Endodermal cell (in vitro differentiated cells): ENCODE results near the gene IFT57. TPM values are rescaled to one million over a fixed set of nuclear protein-coding genes. Genes with fewer than 3 reads are reported as not detected.

Experiments
- DNase-seq: peaks from one replicate; pipeline ENCODE4 v3.0.0-alpha.2; 2017
- H3K27ac ChIP-seq: 2 replicates; pipeline ENCODE4 v1.5.1; 2013; ENCODE audit warnings: mild to moderate bottlenecking, low read depth, low read length, moderate library complexity
- H3K27me3 ChIP-seq: 2 replicates; pipeline ENCODE4 v1.6.1; 2013; ENCODE audit warnings: mild to moderate bottlenecking, low read length, moderate library complexity; ENCODE audit not compliant: insufficient read depth, control insufficient read depth, poor library complexity, severe bottlenecking
- H3K36me3 ChIP-seq: 2 replicates; pipeline ENCODE4 v1.7.0; 2013; ENCODE audit warnings: mild to moderate bottlenecking, low read length, moderate library complexity; ENCODE audit not compliant: control insufficient read depth, insufficient read depth
- H3K4me1 ChIP-seq: one replicate; pipeline ENCODE4 v1.7.0; 2013; ENCODE audit warnings: low read length; ENCODE audit not compliant: control insufficient read depth, insufficient read depth
- H3K4me3 ChIP-seq: 2 replicates; pipeline ENCODE4 v1.5.1; 2013; ENCODE audit warnings: mild to moderate bottlenecking, low read length, moderate library complexity
- H3K9ac ChIP-seq: 2 replicates; pipeline ENCODE4 v1.6.1; 2013; ENCODE audit warnings: mild to moderate bottlenecking, low read length, moderate library complexity; ENCODE audit not compliant: poor library complexity, severe bottlenecking; ENCODE audit errors: extremely low read depth
- H3K9me3 ChIP-seq: 2 replicates; pipeline ENCODE4 v1.6.1; 2013; ENCODE audit warnings: mild to moderate bottlenecking, low read length, moderate library complexity; ENCODE audit not compliant: control insufficient read depth
- H3K27ac Mint-ChIP-seq: 2 replicates; pipeline ENCODE4 v1.8.0; 2020; ENCODE audit warnings: mixed read lengths
- H3K27me3 Mint-ChIP-seq: 2 replicates; pipeline ENCODE4 v1.8.0; 2021; ENCODE audit warnings: mild to moderate bottlenecking, mixed read lengths; ENCODE audit not compliant: insufficient read depth
- H3K36me3 Mint-ChIP-seq: 2 replicates; pipeline ENCODE4 v1.8.0; 2020; ENCODE audit warnings: low read depth, mixed read lengths
- H3K4me1 Mint-ChIP-seq: 2 replicates; pipeline ENCODE4 v1.8.0; 2020; ENCODE audit warnings: mixed read lengths
- H3K4me3 Mint-ChIP-seq: 2 replicates; pipeline ENCODE4 v1.8.0; 2020; ENCODE audit warnings: mild to moderate bottlenecking, moderate library complexity, mixed read lengths
- H3K9me3 Mint-ChIP-seq: 2 replicates; pipeline ENCODE4 v1.8.0; 2020; ENCODE audit warnings: mild to moderate bottlenecking, mixed read lengths
- CTCF ChIP-seq: fragments of 200-600 bp; sonication (generic); conservative IDR thresholded peaks from 2 replicates; pipeline ENCODE4 v1.5.0; 2021; ENCODE audit warnings: antibody characterized with exemption, mild to moderate bottlenecking
- WGBS, 2 experiments: methylation state at CpG; one replicate each; pipeline versions ENCODE4 v1.1.5 to v1.1.7; 2013; ENCODE audit warnings: missing lambda C conversion rate in 2 of 2, mixed read lengths in 1 of 2; ENCODE audit not compliant: insufficient coverage in 1 of 2, insufficient read length in 1 of 2; 5-methylcytosine and 5-hydroxymethylcytosine counted together
- total RNA-seq, 2 donors: library from RNA; stranded (reverse); fragmentation: NEBNext Ultra II Directional in 1 of 2; extraction: Animal tissue kit (Norgen Biotek cat#: 25700) in 1 of 2; gene quantifications; 2 replicates in 1 of 2; 3 replicates in 1 of 2; pipeline ENCODE4 v1.2.1, GENCODE V29; 2021

IFT57 gene
- total RNA-seq, 2 donors from 2014 or later: 45.5 to 60.5 TPM

- no peaks in the 10 kb centered on the region for H3K36me3 ChIP-seq
- Mint-ChIP-seq H3K27ac (no peak overlapping the region), H3K27me3 (no peaks in the 10 kb centered on the region), H3K9me3 (no peaks in the 10 kb centered on the region), H3K36me3 (no peaks in the 10 kb centered on the region), H3K4me1 (peaks cover 13% of the 10 kb centered on the region), H3K4me3 (no peak overlapping the region)
- H3K9ac ChIP-seq: no peak overlapping the region
- no peak for DNase-seq
- no peak for TF ChIP-seq CTCF
- peaks cover 4% of the 10 kb centered on the region for H3K4me1 ChIP-seq
- no peaks in the 10 kb centered on the region for H3K27me3 ChIP-seq
- WGBS, 2 experiments: 94% methylated on average over 3 of the region's 3 CpGs
- no peak overlapping the region for H3K27ac ChIP-seq
- no peak overlapping the region for H3K4me3 ChIP-seq
- no peaks in the 10 kb centered on the region for H3K9me3 ChIP-seq
Measured at GRCh38 chr3:108152274-108152673, 70.0 kb downstream of the IFT57 start.

GRCh38 chr3:108150200-108150599 is 72.0 kb downstream of the IFT57 start:
- Histone ChIP-seq H3K36me3 (no peaks in the 10 kb centered on the region), H3K9ac (no peak overlapping the region), H3K4me3 (no peak overlapping the region), H3K9me3 (no peaks in the 10 kb centered on the region), H3K27me3 (no peaks in the 10 kb centered on the region), H3K27ac (no peak overlapping the region), H3K4me1 (peaks cover 4% of the 10 kb centered on the region)
- TF ChIP-seq CTCF: no peak
- Mint-ChIP-seq H3K9me3 (peaks cover 3% of the 10 kb centered on the region), H3K4me1 (peaks cover 13% of the 10 kb centered on the region), H3K4me3 (no peak overlapping the region), H3K27ac (no peak overlapping the region), H3K36me3 (no peaks in the 10 kb centered on the region), H3K27me3 (no peaks in the 10 kb centered on the region)
- no peak for DNase-seq
- WGBS, 2 experiments: 92 to 94% methylated on average over 3 to 10 of the region's 10 CpGs

- H3K4me3 Mint-ChIP-seq: no peak overlapping the region
- Histone ChIP-seq H3K9ac (no peak overlapping the region), H3K4me3 (no peak overlapping the region), H3K4me1 (no peaks in the 10 kb centered on the region), H3K27me3 (no peaks in the 10 kb centered on the region), H3K27ac (no peak overlapping the region), H3K9me3 (no peaks in the 10 kb centered on the region), H3K36me3 (no peaks in the 10 kb centered on the region)
- no peak for TF ChIP-seq CTCF
- no peaks in the 10 kb centered on the region for H3K36me3 Mint-ChIP-seq
- DNase-seq: no peak
- peaks cover 3% of the 10 kb centered on the region for H3K9me3 Mint-ChIP-seq
- H3K27me3 Mint-ChIP-seq: no peaks in the 10 kb centered on the region
- H3K27ac Mint-ChIP-seq: no peak overlapping the region
- no peaks in the 10 kb centered on the region for H3K4me1 Mint-ChIP-seq
- 86 to 96% methylated on average over 2 to 5 of the region's 5 CpGs for WGBS, 2 experiments
Measured at GRCh38 chr3:108146139-108146538, 76.1 kb downstream of the IFT57 start.
